HG03469 (cell line): ENCODE data around the gene CCDC3.

Experiments used
- ATAC-seq: cut with Tn5 transposase; IDR thresholded peaks from one replicate; pipeline ENCODE4 v1.9.1; 2021; ENCODE audit warnings: mild to moderate bottlenecking, moderate library complexity, moderate number of reproducible peaks; ENCODE audit not compliant: unreplicated experiment

CCDC3 gene

DNA sequence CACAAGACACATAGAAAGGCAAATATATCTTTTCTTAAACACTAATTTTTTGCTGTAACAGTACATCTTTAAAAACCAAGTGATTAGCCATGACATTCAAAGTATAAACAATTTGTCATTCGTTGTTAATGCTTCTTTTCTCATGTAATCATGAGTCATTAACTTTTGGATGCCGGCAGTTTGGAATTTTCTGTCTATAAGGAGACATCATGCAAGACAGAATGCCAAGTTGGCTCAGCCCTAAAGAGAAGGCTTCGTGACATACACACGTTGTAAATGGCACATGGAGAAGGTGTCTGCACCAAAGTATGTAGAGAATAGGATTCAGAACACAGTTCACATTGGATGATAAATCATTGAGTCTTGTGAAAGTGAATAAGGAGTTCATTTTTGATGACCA, 35.9 kb downstream of the CCDC3 start:
- ATAC-seq = no peak

DNA sequence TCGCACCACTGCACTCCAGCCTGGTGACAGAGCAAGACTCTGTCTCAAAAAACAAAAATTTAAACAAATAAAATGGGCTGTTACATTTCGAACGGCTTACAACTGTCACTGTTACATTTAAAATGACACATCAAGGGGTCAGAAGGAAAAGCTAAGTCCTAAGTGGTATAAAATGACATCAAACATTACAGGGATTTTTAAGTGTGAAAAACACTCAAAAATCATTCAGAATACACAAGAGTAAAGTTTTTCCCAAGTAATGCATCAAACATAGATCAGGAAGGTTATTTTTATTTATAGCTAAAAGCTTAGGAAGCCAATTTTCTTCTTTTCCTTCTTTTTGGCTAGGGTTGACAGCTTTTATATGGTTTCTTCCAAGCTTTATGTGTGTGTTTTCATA, 39.0 kb downstream of the CCDC3 start:
- ATAC-seq = no peak

DNA sequence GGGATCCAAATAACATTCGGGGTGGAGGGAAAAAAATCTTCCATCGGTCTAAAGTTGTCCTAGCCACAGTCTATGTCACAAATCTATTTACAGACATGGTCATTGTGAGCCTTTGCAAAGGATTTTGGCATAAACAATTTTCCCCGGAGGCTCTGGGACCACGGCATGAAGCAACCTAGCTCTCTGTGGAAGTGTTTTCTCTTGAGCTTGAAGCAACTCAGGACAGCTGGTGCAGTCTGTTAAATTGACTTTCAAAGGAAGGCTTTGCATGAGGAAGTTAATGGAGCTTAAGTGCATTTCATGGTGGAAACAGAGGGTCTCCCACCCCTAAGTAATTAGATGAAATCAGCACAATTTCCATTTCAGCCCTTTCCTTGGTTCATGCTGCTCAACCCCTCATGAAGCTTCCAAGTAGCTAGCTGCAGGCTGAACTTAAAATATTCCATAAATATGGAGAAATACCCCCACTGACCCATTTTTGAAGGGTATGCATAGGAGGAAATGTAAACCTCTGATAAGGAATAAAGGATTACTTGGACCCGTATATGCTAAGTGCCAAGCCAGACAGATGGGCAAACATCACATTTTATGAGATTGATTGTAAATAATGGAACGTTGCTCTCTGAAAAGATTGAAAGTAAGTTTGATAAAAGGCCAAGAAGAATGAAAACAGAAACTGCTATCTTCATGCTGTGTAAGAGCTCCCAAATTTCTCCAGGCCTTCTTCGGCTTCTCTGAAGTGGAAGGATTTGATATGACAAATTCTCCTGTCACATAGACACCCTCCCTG, 39.9 kb downstream of the CCDC3 start:
- ATAC-seq = no peak

DNA sequence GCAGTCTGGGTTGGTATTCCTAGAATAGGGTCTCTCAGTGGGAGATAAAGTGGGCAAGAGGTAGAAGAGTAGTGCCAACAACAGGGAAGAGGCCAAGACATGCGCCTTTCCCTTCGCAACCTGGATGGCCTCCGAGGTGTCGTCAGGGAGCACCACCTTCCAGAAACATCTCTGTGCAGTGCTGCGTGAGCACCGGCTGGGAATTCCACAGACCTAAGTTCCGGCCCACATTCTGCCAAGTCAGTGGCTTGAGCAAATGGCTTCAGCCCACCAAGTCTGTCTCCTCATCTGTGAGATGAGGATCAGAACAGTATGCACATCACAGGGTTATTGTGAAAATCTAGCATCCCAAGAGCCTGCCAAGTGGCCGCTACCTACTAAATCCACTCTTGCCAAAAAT, 40.6 kb downstream of the CCDC3 start:
- no peak for ATAC-seq

DNA sequence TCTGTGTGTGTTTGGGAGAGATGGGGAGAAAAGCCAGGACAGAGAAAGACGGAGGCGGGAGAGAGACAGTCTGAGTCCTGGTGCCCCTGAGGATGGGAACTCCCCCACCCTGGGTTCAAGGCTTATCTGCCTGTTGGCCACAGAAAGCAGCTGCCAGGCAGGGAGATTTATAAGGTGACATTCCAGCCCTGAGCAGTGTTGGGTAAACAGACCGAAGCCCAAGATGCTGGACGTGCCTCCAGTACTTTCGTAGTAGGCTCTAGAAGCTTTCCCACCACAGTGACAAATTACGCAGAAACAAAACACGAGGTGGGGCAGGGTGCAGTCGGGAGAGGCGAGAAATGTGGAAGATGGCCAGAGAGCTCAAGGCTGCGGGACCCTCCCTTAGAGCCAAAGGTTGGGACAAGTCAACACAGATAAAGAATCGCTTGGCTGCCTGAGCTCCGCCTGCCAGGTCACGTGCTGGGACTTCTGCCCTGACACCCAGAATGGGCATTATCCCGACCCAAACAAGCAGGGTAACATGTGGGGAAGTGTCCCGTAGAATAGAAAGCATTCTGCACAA, 41.1 kb downstream of the CCDC3 start:
- no peak for ATAC-seq

DNA sequence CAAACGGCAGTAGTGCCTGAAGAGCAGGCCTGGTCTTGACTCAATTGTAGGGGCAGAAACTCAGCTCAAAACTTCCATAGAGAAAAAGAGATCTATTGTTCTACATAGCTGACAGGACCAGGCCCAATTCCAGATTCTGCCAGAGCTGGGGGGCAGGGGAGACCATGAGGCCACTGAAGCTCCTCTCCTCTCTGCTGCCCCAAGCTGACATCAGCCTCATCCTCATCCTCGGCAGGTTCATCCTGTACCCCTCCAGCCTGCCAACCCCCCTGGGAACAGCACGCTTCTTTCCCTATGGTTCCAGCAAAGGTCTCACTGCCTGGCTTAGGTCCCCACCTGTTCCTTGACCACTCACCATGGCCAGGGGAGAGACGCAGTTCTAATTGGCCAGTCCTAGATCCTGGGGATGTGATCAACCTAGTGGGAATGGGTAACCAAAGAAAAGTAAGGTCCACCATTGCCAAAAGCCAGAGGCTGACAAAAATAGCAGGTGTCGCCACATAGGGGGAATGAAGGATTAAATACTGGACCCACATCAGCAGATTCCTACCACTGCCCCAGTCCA, 42.9 kb downstream of the CCDC3 start:
- ATAC-seq = no peak

DNA sequence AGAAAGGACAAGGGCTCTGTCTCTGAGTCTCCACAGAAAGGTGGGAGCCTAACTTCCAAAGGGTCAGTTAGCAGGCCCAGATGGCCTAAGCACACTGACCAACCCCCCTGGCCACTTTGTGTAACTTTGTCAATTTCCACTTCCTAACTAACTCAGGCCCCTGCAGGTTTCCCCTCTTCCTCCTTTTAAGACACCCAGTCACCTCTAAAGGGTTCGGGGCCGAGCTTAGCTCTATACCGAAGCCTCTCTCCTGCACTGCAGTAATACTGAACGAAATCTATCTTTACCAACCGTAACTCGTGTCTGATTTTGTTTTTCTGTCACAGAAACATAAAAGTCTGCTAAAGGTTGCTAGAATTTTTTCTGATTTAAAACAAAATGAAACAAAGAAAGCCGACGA, 44.4 kb downstream of the CCDC3 start:
- ATAC-seq = no peak

DNA sequence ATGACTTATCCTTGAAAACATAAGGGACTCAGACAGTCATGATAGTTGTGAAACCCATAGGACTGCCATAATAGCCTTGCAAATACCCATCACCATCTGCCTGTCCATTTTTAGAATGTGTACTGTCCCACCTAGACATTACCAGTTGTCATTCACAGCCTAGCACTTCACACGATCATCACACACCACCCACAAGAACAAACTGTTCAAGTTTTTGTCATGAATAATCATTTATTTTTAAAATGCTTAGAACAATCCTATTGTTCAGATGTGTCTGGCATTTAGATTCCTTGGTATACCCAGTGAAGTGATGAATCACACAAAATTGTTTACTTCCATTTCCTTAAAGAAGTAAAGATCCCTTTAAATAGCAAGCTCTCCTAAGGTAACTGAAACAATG, 46.6 kb downstream of the CCDC3 start:
- ATAC-seq = no peak

DNA sequence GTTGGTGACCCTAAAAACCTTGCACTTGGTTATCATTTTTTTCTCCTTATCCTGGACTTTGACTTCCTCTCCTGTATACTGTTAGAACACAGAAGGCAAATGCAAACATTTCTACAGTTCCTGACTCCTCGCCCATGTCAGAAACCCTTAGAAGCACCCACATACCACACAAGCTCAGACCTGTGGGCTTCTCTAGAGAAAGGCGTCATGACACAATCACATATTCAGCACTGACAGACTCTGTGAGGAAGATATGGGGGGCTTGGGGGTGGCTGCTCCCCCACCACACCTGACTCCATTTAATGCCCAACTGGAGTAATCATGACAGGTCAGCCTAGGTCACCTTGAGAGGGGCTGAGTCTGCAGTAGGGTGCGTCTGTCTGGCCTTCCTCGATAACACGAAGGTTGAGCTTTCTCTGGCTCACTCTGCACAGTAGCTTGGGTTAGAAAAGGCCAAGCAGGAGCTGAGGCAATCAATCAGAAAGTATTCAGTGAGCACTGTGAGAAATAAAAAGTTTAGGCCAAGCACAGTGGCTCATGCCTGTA, 50.9 kb downstream of the CCDC3 start:
- no peak for ATAC-seq

DNA sequence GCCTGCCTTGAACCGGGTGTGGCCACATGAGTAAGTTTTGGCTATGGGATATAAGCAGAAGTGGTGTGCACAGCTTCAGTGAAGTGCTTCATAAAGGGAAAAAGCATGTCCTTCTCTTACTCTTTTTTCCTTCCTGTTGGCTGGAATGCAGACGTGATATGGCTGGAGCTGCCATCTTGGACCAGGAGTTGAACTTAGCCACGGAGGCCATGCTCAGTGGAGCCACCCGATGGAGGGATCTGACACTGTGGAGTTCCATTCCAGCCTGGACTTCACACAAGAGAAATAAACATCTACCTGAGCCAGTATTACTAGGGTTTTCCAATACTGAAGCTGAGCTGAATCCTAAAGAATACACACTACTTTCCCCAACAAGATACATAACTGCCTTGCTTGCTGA, 52.3 kb downstream of the CCDC3 start:
- no peak for ATAC-seq

DNA sequence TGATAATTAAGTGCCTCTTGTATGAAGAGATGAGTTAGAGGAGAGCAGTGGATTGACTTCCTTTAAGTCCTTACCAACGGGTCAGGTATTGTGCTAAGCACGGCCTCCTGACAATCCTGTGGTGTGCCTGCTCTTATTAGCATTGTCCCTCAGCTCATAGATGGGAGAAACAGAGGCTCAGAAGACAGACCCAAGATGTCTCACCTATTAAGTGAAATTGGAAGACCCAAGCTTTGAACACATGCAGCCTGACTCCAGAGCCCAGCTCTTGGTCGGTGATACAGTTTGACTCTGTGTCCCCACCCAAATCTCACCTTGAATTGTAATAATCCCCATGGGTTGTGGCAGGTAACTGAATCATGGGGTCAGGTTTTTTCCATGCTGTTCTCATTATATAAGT, 53.8 kb downstream of the CCDC3 start:
- no peak for ATAC-seq

DNA sequence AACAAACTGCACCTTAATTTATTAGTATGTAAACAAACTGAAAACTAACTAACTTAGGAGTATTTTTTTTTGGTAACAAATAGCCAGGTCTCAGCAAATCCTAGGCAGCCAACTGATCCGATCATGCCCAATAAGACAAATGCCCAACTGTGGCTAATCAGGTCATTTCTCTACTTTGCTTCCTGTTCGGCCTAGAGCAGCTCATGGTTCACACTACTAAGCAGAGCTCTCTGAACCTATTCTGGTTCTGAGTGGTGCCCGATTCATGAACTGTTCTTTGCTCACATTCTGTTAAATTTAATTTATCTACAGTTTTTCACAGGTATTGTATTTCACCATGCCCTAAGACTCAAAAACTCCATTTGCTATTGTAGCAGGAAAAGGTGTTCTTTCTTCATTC, 55.1 kb downstream of the CCDC3 start:
- no peak for ATAC-seq

DNA sequence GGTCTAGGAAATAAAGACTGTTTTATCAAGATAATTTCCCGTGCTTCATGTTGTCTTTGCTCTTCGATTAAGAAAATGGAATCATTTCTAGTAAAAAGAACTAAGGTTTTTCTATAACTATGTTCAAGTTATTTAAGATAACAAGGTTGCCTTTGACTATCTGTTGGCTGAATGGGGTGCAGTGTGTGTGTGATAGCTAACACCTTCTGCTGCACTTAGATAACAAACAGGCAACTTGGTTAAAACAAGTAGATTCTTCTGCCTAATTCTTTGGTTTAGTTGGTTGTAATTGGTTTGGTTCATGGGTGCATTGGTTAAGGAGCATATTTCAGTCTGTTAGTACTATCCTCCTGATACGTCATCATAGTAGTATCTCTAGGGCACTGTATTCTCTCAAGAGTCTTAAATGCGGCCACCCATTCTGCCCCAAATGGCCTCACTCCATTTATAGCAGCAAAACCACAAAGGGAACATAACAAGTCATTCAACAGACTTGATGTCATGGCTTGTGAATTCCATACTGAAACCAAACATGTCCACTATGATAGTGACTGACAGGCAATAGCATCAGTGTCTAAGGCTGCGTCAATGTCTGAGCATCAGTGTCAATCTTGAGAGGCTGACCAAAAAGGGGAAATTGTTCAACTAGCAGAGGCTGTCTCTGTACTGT, 55.7 kb downstream of the CCDC3 start:
- ATAC-seq = no peak

DNA sequence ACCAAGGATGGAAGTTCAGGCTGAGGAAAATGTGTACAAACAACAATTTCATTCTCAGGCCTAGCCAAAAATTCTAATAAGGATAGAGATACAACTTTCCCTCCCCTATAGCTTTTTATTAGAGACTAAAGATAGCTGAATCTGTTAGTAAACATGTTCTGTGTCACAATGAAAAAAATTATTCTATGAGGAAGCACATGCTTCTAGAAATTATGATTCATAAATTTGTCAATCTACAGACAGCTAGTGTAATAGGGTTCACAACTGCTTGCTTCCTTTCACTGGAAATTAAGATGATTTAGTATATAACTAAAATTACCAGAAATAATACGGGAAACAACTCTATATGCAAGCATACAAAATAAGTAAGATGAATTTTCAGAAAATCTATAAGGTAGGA, 56.6 kb downstream of the CCDC3 start:
- ATAC-seq = no peak

DNA sequence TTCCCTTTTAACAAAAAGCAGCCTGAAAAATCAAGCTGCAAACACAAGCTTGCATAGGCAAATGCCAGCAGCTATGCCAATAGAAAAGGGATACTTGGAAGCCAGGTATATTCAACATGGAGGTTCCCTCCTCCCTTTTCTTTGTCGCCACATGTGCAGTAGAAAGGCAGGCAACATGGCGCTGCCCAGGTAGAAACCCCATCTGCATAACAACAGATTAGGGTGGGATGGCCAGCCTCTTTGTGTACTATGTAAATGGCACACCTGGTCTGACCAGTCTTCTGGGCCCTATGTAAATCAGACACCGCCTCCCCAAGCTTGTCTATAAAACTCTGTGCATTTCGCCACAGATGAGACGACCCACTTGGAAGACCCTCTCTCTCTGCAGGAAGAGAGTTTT, 58.1 kb downstream of the CCDC3 start:
- ATAC-seq = no peak

DNA sequence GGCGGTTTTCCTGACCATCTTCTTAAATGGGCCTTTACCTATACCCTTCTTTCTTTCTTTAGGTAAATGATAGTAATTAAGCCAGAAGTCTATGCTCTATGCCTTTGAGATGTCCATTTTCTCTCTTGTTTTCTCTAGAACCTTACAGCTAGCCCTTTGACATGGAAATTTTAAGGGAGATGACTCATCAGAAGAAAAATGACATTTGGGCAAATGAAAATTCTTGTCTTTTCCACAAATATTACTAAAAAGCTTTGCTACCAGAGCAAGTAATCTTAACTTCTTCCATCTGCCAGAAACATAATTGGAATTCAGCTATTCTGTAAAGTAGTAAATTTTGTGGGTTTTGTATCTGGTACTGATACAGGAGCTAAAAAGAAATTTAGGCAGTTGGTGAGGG, 59.5 kb downstream of the CCDC3 start:
- ATAC-seq = no peak

DNA sequence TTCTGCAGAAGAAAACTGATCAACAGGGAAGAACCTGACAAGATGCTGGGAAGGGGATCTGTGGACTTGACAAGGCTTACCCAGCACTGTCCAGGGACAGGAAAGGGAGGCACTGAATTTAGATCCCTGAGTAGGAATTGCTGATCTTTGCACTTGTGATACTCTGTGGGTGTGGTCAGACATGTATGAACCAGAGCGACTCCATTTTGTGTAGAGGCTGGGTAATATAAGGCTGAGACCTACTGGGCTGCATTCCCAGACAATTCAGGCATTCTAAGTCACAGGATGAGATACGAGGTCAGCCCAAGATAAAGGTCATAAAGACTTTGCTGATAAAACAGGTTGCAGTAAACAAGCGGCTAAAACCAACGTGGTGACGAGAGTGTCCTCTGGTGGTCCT, 60.7 kb downstream of the CCDC3 start:
- no peak for ATAC-seq

DNA sequence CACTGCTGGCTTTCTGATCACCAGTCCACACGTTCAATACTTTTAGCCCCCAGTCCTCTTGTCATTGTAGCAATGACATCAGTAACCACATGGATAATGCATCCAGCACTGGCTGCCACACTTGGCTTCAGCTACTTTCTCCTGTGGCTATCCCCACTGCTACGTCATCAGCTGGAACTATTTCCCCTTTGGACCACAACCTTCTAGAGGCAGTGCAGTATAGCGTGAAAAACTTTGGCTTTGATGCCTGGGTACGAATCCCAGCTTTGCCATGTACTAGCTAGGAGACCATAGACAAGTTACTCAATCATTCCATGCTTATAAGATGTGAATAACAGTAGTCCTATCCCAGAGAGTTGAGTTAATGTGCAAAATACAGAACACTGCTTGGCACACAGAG, 63.2 kb downstream of the CCDC3 start:
- ATAC-seq = no peak

DNA sequence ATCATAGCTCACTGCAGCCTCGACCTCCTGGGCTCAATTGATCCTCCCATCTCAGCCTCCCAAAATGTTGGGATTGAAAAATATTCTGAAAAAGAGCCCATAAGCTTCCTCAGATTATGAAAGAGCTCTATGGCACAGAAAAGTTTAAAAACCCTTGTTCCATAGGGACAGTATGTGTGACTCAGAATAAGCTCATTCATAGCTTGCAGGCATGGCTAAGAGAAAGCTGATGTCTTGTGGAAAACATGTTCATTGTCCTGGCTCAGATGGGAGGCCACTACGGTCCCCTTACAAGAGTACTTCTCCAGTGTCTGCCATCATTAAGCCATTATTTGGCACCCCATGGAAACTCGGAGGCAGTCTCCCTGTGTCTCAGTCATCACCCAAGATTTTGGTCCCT, 64.0 kb downstream of the CCDC3 start:
- ATAC-seq = no peak

DNA sequence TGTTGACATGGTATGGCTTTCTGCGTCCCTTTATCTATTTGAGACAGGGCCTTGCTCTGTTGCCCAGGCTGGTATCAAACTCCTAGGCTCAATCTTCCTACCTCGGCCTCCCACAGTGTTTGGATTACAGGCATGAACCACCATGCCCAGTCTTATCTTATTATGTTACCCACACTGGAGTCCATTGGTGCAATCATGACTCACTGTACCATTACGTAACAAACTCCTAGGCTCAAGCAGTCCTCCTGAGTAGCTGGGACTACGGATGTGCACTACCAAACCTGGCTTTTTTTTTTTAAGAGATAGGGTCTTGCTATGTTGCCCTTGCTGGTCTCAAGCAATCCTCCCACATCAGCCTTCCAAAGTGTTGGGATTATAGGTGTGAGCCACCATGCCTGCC, 66.7 kb downstream of the CCDC3 start:
- no peak for ATAC-seq

DNA sequence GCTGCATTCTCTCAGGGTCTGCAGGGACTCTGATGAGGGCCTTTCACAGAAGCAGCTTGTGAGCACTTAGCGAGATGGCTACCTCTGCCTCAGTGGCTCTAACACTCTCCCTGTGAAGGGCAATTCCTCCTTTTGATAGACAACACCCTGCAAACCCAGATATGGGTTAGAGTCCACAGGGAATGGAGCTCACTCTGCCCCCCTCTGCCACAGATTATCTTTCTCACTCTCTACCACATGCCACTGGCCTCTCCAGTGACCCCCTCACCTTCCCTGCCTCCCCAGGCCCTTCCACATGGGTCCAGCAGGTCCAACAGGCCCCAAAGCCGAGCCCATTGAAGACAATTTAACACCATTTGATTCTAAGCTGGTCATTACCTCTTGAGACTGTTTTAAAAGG, 72.1 kb downstream of the CCDC3 start:
- no peak for ATAC-seq

DNA sequence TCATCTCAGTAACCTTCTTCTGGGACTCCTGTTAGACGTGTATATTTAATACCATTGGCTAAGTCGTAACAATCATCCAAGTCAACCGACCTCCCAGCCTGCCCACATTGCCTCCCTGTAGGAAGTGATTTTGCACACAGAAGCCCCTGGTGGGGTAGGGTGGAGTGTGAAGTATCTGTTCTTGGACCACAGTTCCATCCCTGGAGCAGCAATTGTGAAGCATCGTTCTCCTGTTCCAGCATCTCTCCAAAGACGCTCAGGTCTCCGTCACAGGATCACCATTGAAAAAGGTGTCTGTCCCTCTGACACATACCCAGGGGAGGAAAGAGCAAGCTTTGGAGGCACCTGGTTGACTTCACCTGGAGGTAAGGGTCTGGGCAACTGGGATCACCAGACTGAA, 72.9 kb downstream of the CCDC3 start:
- no peak for ATAC-seq
